ENCODE measurements around the gene TPI1. TPM values are rescaled to one million over a fixed set of nuclear protein-coding genes. Genes with fewer than 3 reads are reported as not detected.

Gene TPI1
- total RNA-seq, 4 donors from 2014 or later = 288 to 372 (median 355) TPM

GRCh38 chr12:6914246-6914946 lies 47.1 kb downstream of the TPI1 start, which contains the start of gene ENO2:
TSS of gene ENO2 (plus strand) at chr12:6914580. CDS start at chr12:6915833, 1,253 bp downstream.
- H3K27ac ChIP-seq (replicated peaks in 1 of 4) = peak within 1 kb of the TSS; percentile 87 to 90 (median 88)
- no peaks in the 10 kb centered on the region for H3K9me3 ChIP-seq
- TF ChIP-seq, protein P1, sequence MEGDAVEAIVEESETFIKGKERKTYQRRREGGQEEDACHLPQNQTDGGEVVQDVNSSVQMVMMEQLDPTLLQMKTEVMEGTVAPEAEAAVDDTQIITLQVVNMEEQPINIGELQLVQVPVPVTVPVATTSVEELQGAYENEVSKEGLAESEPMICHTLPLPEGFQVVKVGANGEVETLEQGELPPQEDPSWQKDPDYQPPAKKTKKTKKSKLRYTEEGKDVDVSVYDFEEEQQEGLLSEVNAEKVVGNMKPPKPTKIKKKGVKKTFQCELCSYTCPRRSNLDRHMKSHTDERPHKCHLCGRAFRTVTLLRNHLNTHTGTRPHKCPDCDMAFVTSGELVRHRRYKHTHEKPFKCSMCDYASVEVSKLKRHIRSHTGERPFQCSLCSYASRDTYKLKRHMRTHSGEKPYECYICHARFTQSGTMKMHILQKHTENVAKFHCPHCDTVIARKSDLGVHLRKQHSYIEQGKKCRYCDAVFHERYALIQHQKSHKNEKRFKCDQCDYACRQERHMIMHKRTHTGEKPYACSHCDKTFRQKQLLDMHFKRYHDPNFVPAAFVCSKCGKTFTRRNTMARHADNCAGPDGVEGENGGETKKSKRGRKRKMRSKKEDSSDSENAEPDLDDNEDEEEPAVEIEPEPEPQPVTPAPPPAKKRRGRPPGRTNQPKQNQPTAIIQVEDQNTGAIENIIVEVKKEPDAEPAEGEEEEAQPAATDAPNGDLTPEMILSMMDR (IDR thresholded peaks at IDR 0.05) = peak in 1 of 3 experiments; percentile 8
- TF ChIP-seq POLR2AphosphoS5 (IDR thresholded peaks at IDR 0.05) (peak; percentile 71 to 75), EP300 (IDR thresholded peaks at IDR 0.05) (no peak), POLR2A (IDR thresholded peaks at IDR 0.05; ENCODE audit: low read depth) (no peak)
- DNase-seq (ENCODE audit: extremely low spot score) = no peak
- H3K4me1 ChIP-seq = peaks cover 9 to 29% (median 24%) of the 10 kb centered on the region in 4 donors
- peak within 1 kb of the TSS; percentile 72 to 89 (median 82) for H3K4me3 ChIP-seq
- 2% methylated on average over 20 of the region's 68 CpGs for WGBS
- peaks cover 0 to 33% (median 18%) of the 10 kb centered on the region in 4 donors for H3K36me3 ChIP-seq
- intact Hi-C loops (cut with DNase I) = no loop called here
- no peaks in the 10 kb centered on the region for H3K27me3 ChIP-seq

DNA sequence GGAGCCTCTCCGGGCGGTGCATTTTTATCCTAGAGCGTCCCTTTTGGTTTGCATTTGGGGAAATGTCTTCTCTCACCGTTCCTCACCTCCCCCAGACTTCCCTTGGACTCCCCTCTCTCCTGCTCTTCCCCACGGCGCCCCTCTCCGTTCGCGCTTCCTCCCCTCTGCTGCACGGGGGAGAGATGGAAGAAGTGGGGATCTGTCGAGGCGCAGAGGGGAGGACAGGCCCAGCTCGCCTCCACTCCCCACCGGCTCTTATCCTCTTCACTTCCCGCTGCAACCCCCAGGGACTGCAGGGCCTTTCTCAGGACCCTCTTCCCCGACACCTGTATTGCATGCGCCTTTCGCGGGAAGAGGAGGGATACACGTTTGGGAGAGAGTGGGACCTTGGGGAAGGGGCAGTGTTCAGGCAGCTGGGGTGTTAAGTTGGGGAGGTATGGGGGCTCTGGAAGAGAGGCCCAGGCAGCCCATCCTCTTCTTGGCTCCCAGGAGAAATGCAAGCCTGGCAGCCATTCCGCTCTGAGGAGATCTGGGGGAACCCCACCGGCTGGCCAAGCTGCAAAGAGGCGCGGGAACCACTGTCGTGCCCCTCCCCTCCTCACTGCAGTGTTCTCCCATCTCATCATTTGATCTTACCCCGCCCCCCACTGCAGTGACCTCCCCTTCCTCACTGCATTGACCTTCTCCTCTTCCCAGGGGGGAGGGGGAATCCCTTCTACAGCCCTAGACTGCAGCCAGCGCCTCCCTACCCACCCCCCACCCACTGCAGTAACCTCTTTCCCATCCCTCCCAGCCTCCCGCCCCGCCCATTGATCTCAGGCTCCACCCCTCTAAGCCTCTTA lies 47.8 kb downstream of the TPI1 start:
- no peak for TF ChIP-seq EP300 (IDR thresholded peaks at IDR 0.05)
- no peak for TF ChIP-seq POLR2A (IDR thresholded peaks at IDR 0.05; ENCODE audit: low read depth)
- TF ChIP-seq POLR2AphosphoS5 (IDR thresholded peaks at IDR 0.05) = no peak
- TF ChIP-seq, protein P1 (IDR thresholded peaks at IDR 0.05) = no peak
- 15% methylated on average over 29 of the region's 29 CpGs for WGBS
- Histone ChIP-seq H3K27ac (replicated peaks in 1 of 4) (peak overlapping the region; percentile 87 to 90 (median 88)), H3K27me3 (no peaks in the 10 kb centered on the region), H3K36me3 (peaks cover 0 to 41% (median 19%) of the 10 kb centered on the region in 4 donors), H3K4me3 (peak overlapping the region; percentile 72 to 89 (median 82)), H3K9me3 (no peaks in the 10 kb centered on the region), H3K4me1 (peaks cover 9 to 29% (median 24%) of the 10 kb centered on the region in 4 donors)
- DNase-seq (ENCODE audit: extremely low spot score) = no peak
- intact Hi-C loops (cut with DNase I) = no loop called here

DNA sequence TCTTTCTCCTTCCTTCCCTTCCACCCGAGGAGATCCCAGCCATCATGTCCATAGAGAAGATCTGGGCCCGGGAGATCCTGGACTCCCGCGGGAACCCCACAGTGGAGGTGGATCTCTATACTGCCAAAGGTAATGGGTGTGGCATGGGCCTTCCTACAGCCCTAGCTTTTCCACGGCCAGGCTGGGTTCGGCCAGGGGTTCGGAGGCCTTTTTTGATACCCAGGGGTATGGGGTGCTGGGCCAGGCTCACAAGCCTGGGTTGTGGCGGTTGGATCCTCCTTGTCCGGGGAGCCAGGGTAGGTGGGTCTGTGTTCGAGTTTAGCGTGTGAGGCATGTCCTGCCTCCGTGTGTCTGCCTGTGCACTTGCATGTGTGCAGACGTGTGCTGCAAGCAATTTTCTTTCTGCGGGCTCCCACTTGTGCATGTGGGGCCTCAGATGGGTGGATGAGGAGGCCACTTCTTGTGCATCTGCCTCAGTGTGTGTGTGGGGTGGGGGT lies 48.5 kb downstream of the TPI1 start:
- TF ChIP-seq POLR2A (IDR thresholded peaks at IDR 0.05; ENCODE audit: low read depth) (no peak), EP300 (IDR thresholded peaks at IDR 0.05) (no peak), POLR2AphosphoS5 (IDR thresholded peaks at IDR 0.05) (no peak)
- TF ChIP-seq, protein P1 (IDR thresholded peaks at IDR 0.05) = no peak
- DNase-seq (ENCODE audit: extremely low spot score) = no peak
- no peaks in the 10 kb centered on the region for H3K27me3 ChIP-seq
- peaks cover 0 to 47% (median 19%) of the 10 kb centered on the region in 4 donors for H3K36me3 ChIP-seq
- 83% methylated on average over 13 of the region's 14 CpGs for WGBS
- intact Hi-C loops (cut with DNase I) = no loop called here
- H3K4me1 ChIP-seq = peaks cover 9 to 29% (median 24%) of the 10 kb centered on the region in 4 donors
- peak overlapping the region in 2 of 4 donors; percentile 80 to 83 for H3K4me3 ChIP-seq
- H3K27ac ChIP-seq (replicated peaks in 1 of 4) = peak overlapping the region; percentile 19 to 90 (median 88)
- H3K9me3 ChIP-seq = no peaks in the 10 kb centered on the region

GRCh38 chr12:6916426-6917200 lies 49.3 kb downstream of the TPI1 start:
- H3K27ac ChIP-seq (replicated peaks in 1 of 4) = peak overlapping the region in 3 of 4 donors; percentile 9 to 87 (median 19)
- 94% methylated on average over 11 of the region's 11 CpGs for WGBS

More at GRCh38 chr12:6916426-6917200, 49.3 kb downstream of the TPI1 start:
- H3K9me3 ChIP-seq = no peaks in the 10 kb centered on the region
- intact Hi-C loops (cut with DNase I) = no loop called here
- TF ChIP-seq POLR2AphosphoS5 (IDR thresholded peaks at IDR 0.05) = no peak
- no peak for TF ChIP-seq POLR2A (IDR thresholded peaks at IDR 0.05; ENCODE audit: low read depth)
- TF ChIP-seq, protein P1 (IDR thresholded peaks at IDR 0.05) = no peak
- TF ChIP-seq EP300 (IDR thresholded peaks at IDR 0.05) = no peak
- DNase-seq (ENCODE audit: extremely low spot score) = no peak
- H3K27me3 ChIP-seq = no peaks in the 10 kb centered on the region
- H3K4me3 ChIP-seq = no peak overlapping the region
- H3K4me1 ChIP-seq = peaks cover 9 to 29% (median 24%) of the 10 kb centered on the region in 4 donors
- peaks cover 0 to 55% (median 22%) of the 10 kb centered on the region in 4 donors for H3K36me3 ChIP-seq

Measured in esophagus muscularis mucosa (tissue), 4 donors.